Epithelial cell of proximal tubule (primary cell): ENCODE measurements around the gene TMTC1. TPM values are rescaled to one million over a fixed set of nuclear protein-coding genes. Genes with fewer than 3 reads are reported as not detected.

ENCODE experiments used
- DNase-seq: peaks from one replicate; pipeline ENCODE4 v3.0.0-alpha.2; 2011; ENCODE audit warnings: low read depth
- H3K4me3 ChIP-seq: 2 replicates; pipeline ENCODE4 v1.5.1; 2011; ENCODE audit warnings: low read depth, mild to moderate bottlenecking, low read length
- CTCF ChIP-seq: conservative IDR thresholded peaks from 2 replicates; pipeline ENCODE4 v1.5.1; 2012; ENCODE audit warnings: low read depth, mild to moderate bottlenecking, low read length
- total RNA-seq: library from RNA; depleted of rRNA; stranded (reverse); fragments of >200 nt; gene quantifications from 2 replicates; pipeline ENCODE4 v1.2.3, GENCODE V29; 2015

Gene TMTC1
- total RNA-seq, 1 donor from 2014 or later: 0.40 TPM

- no peak for DNase-seq
- TF ChIP-seq CTCF: peak; percentile 25
- no peak overlapping the region for H3K4me3 ChIP-seq
Observed at GRCh38 chr12:29517264-29517663, 266.5 kb downstream of the TMTC1 start.

GRCh38 chr12:29516431-29516875 lies 267.3 kb downstream of the TMTC1 start:
- DNase-seq: no peak
- TF ChIP-seq CTCF: no peak
- no peak overlapping the region for H3K4me3 ChIP-seq

- H3K4me3 ChIP-seq: no peak overlapping the region
- no peak for DNase-seq
- TF ChIP-seq CTCF: no peak
Observed at GRCh38 chr12:29510591-29511185, 273.1 kb downstream of the TMTC1 start.

GRCh38 chr12:29509503-29509902 lies 274.2 kb downstream of the TMTC1 start:
- no peak for DNase-seq
- TF ChIP-seq CTCF: no peak
- H3K4me3 ChIP-seq: no peak overlapping the region

GRCh38 chr12:29508949-29509348 lies 274.8 kb downstream of the TMTC1 start:
- no peak for TF ChIP-seq CTCF
- DNase-seq: no peak
- no peak overlapping the region for H3K4me3 ChIP-seq

- H3K4me3 ChIP-seq: no peak overlapping the region
- no peak for DNase-seq
- no peak for TF ChIP-seq CTCF
Observed at GRCh38 chr12:29505122-29505521, 278.6 kb downstream of the TMTC1 start.

GRCh38 chr12:29503283-29503682 lies 280.5 kb downstream of the TMTC1 start:
- H3K4me3 ChIP-seq: no peak overlapping the region
- TF ChIP-seq CTCF: no peak
- no peak for DNase-seq
